ENCODE measurements around the gene LIME1.
"Not testable (repeated sequence)": the region's sequence is repeated elsewhere in the genome, so short reads cannot be mapped to it uniquely, and the experiment has no call there.

Gene LIME1

GRCh38 chr20:63769891-63770474, 33.5 kb downstream of the LIME1 start:
- no peak for DNase-seq

- no peak for DNase-seq
Observed at GRCh38 chr20:63771046-63771707, 34.7 kb downstream of the LIME1 start.

GRCh38 chr20:63772781-63773518, 36.5 kb downstream of the LIME1 start:
- no peak for DNase-seq

GRCh38 chr20:63773571-63774241, 37.2 kb downstream of the LIME1 start:
- DNase-seq = no peak

GRCh38 chr20:63774306-63774705, 37.8 kb downstream of the LIME1 start:
- peak in 1 of 58 donors; percentile 12 for DNase-seq

- DNase-seq = peak in 36 of 58 donors; percentile 8 to 79 (median 35)
Observed at GRCh38 chr20:63775096-63775978, 38.9 kb downstream of the LIME1 start.

GRCh38 chr20:63776875-63777274, 40.4 kb downstream of the LIME1 start:
- DNase-seq = not testable (repeated sequence)

GRCh38 chr20:63777614-63778013, 41.1 kb downstream of the LIME1 start:
- no peak for DNase-seq

GRCh38 chr20:63778034-63778752, 41.7 kb downstream of the LIME1 start:
- no peak for DNase-seq

GRCh38 chr20:63778857-63779256, 42.4 kb downstream of the LIME1 start:
- DNase-seq = no peak

- DNase-seq = no peak
Observed at GRCh38 chr20:63781181-63781580, 44.7 kb downstream of the LIME1 start.

- DNase-seq = no peak
Observed at GRCh38 chr20:63782051-63782471, 45.6 kb downstream of the LIME1 start.

GRCh38 chr20:63782521-63782971, 46.1 kb downstream of the LIME1 start:
- no peak for DNase-seq

- no peak for DNase-seq
Observed at GRCh38 chr20:63783970-63784369, 47.5 kb downstream of the LIME1 start.

GRCh38 chr20:63785691-63786131, 49.2 kb downstream of the LIME1 start:
- DNase-seq = peak in 21 of 58 donors; percentile 5 to 70 (median 36)

- no peak for DNase-seq
Observed at GRCh38 chr20:63787302-63787701, 50.8 kb downstream of the LIME1 start.

GRCh38 chr20:63787749-63788148, 51.3 kb downstream of the LIME1 start:
- DNase-seq = no peak

Measured in anterior cingulate cortex (tissue), 58 donors.